Spinal cord (tissue), 10 donors: ENCODE results near the gene LOXL4. TPM values are rescaled to one million over a fixed set of nuclear protein-coding genes. Genes with fewer than 3 reads are reported as not detected.

ENCODE experiments used
- DNase-seq, 6 donors: peaks; one replicate each; pipeline versions ENCODE4 v3.0.0 to v3.0.0-alpha.2; 2013 to 2015; ENCODE audit warnings: low spot score in 6 of 6, low read depth in 4 of 6
- H3K27ac ChIP-seq: one replicate; pipeline ENCODE4 v1.5.1; 2013; ENCODE audit warnings: low read depth, low read length, control low read depth
- H3K27me3 ChIP-seq: one replicate; pipeline ENCODE4 v1.6.1; 2013; ENCODE audit warnings: low read length; ENCODE audit not compliant: control insufficient read depth, insufficient read depth
- H3K36me3 ChIP-seq: one replicate; pipeline ENCODE4 v1.6.1; 2013; ENCODE audit warnings: low read length; ENCODE audit not compliant: control insufficient read depth, insufficient read depth
- H3K4me1 ChIP-seq: one replicate; pipeline ENCODE4 v1.6.1; 2013; ENCODE audit warnings: low read length; ENCODE audit not compliant: control insufficient read depth, insufficient read depth
- H3K4me3 ChIP-seq: one replicate; pipeline ENCODE4 v1.5.1; 2013; ENCODE audit warnings: low read depth, low read length, control low read depth
- H3K9me3 ChIP-seq: one replicate; pipeline ENCODE4 v1.6.1; 2013; ENCODE audit warnings: low read length; ENCODE audit not compliant: control insufficient read depth, insufficient read depth
- WGBS: methylation state at CpG from one replicate; pipeline ENCODE4 v1.1.5; 2013; ENCODE audit warnings: missing lambda C conversion rate; ENCODE audit not compliant: insufficient coverage; 5-methylcytosine and 5-hydroxymethylcytosine counted together
- polyA plus RNA-seq, 2 donors: library from polyadenylated mRNA; unstranded; fragments of 120-200 nt; gene quantifications; one replicate each; pipeline ENCODE4 v1.2.1, GENCODE V29; 2013; ENCODE audit not compliant: insufficient read length in 2 of 2
- total RNA-seq, 2 donors: library from RNA; depleted of rRNA in 1 of 2; stranded (reverse); fragments of 120-200 nt in 1 of 2; fragments of >200 nt in 1 of 2; gene quantifications; one replicate each; pipeline versions ENCODE4 v1.2.3 to v1.2.4, GENCODE V29; 2013 to 2014
- donor health status: healthy.

LOXL4 gene
- total and polyA plus RNA-seq, 4 donors = 0.76 to 1.6 (median 0.92) TPM

GRCh38 chr10:98266647-98267046 is 1.3 kb downstream of the LOXL4 start:
- H3K36me3 ChIP-seq = no peaks in the 10 kb centered on the region

GRCh38 chr10:98265403-98266378 is 2.3 kb downstream of the LOXL4 start:
- peaks cover 2% of the 10 kb centered on the region for H3K27me3 ChIP-seq
- H3K36me3 ChIP-seq = peaks cover 3% of the 10 kb centered on the region
- DNase-seq = no peak
- no peaks in the 10 kb centered on the region for H3K9me3 ChIP-seq
- WGBS = 56% methylated on average over 13 of the region's 17 CpGs
- H3K4me3 ChIP-seq = no peak overlapping the region
- H3K27ac ChIP-seq = no peak overlapping the region
- peaks cover 38% of the 10 kb centered on the region for H3K4me1 ChIP-seq

More at GRCh38 chr10:98266647-98267046, 1.3 kb downstream of the LOXL4 start:
- Histone ChIP-seq H3K4me3 (no peak overlapping the region), H3K4me1 (peaks cover 38% of the 10 kb centered on the region), H3K27me3 (peaks cover 2% of the 10 kb centered on the region), H3K9me3 (no peaks in the 10 kb centered on the region), H3K27ac (no peak overlapping the region)
- DNase-seq = no peak
- 94% methylated on average over 2 of the region's 5 CpGs for WGBS

- Histone ChIP-seq H3K27ac (no peak overlapping the region), H3K36me3 (peaks cover 5% of the 10 kb centered on the region), H3K9me3 (no peaks in the 10 kb centered on the region), H3K4me1 (peaks cover 33% of the 10 kb centered on the region), H3K4me3 (no peak overlapping the region), H3K27me3 (peaks cover 2% of the 10 kb centered on the region)
- DNase-seq = no peak
- 87% methylated on average over 6 of the region's 12 CpGs for WGBS
Observed at GRCh38 chr10:98264378-98265065, 3.5 kb downstream of the LOXL4 start.

GRCh38 chr10:98263088-98263487 is 4.9 kb downstream of the LOXL4 start:
- Histone ChIP-seq H3K4me3 (no peak overlapping the region), H3K27ac (no peak overlapping the region), H3K36me3 (peaks cover 5% of the 10 kb centered on the region), H3K4me1 (peaks cover 20% of the 10 kb centered on the region), H3K9me3 (no peaks in the 10 kb centered on the region), H3K27me3 (peaks cover 2% of the 10 kb centered on the region)
- no CpG with 5 or more reads among the region's 7 CpGs for WGBS
- no peak for DNase-seq

GRCh38 chr10:98262571-98262970 is 5.4 kb downstream of the LOXL4 start:
- Histone ChIP-seq H3K27me3 (peaks cover 1% of the 10 kb centered on the region), H3K9me3 (no peaks in the 10 kb centered on the region), H3K27ac (no peak overlapping the region), H3K4me3 (no peak overlapping the region), H3K36me3 (peaks cover 8% of the 10 kb centered on the region), H3K4me1 (peaks cover 16% of the 10 kb centered on the region)
- DNase-seq = no peak
- WGBS = 87% methylated on average over 6 of the region's 7 CpGs

GRCh38 chr10:98261436-98262277 is 6.3 kb downstream of the LOXL4 start:
- Histone ChIP-seq H3K4me1 (peaks cover 11% of the 10 kb centered on the region), H3K9me3 (no peaks in the 10 kb centered on the region), H3K36me3 (peaks cover 10% of the 10 kb centered on the region), H3K4me3 (no peak overlapping the region), H3K27ac (no peak overlapping the region), H3K27me3 (no peaks in the 10 kb centered on the region)
- no peak for DNase-seq
- WGBS = 86% methylated on average over 12 of the region's 15 CpGs

- no peak for DNase-seq
- H3K27me3 ChIP-seq = no peaks in the 10 kb centered on the region
- H3K4me3 ChIP-seq = no peak overlapping the region
- whole genome bisulfite sequencing = 92% methylated on average over 14 of the region's 14 CpGs
- H3K27ac ChIP-seq = no peak overlapping the region
- H3K9me3 ChIP-seq = no peaks in the 10 kb centered on the region
- peaks cover 4% of the 10 kb centered on the region for H3K4me1 ChIP-seq
- H3K36me3 ChIP-seq = peaks cover 14% of the 10 kb centered on the region
Observed at GRCh38 chr10:98260752-98261151, 7.2 kb downstream of the LOXL4 start.

GRCh38 chr10:98260350-98260749 is 7.6 kb downstream of the LOXL4 start:
- WGBS = 57% methylated on average over 9 of the region's 9 CpGs
- Histone ChIP-seq H3K9me3 (no peaks in the 10 kb centered on the region), H3K36me3 (peaks cover 18% of the 10 kb centered on the region), H3K27me3 (no peaks in the 10 kb centered on the region), H3K27ac (no peak overlapping the region), H3K4me3 (no peak overlapping the region), H3K4me1 (no peaks in the 10 kb centered on the region)
- DNase-seq = no peak

GRCh38 chr10:98259606-98260315 is 8.2 kb downstream of the LOXL4 start:
- WGBS = 84% methylated on average over 10 of the region's 14 CpGs
- Histone ChIP-seq H3K4me3 (no peak overlapping the region), H3K9me3 (no peaks in the 10 kb centered on the region), H3K27ac (no peak overlapping the region), H3K36me3 (peaks cover 18% of the 10 kb centered on the region), H3K4me1 (no peaks in the 10 kb centered on the region), H3K27me3 (no peaks in the 10 kb centered on the region)
- no peak for DNase-seq
